Endothelial cell of umbilical vein (primary cell): ENCODE measurements around the gene LIPG.

Experiments
- CTCF ChIP-seq, 2 donors: IDR thresholded peaks; 1 replicate in 1 of 2; 2 replicates in 1 of 2; pipeline ENCODE4 v1.5.1; 2011; ENCODE audit warnings: low read length in 2 of 2, mild to moderate bottlenecking in 2 of 2, moderate library complexity in 2 of 2, control low read depth in 1 of 2, inconsistent platforms in 1 of 2, low read depth in 1 of 2; ENCODE audit not compliant: insufficient read depth in 1 of 2; ENCODE audit errors: extremely low read depth in 1 of 2
- EZH2 ChIP-seq: IDR thresholded peaks from 2 replicates; pipeline ENCODE4 v1.6.1; 2012; ENCODE audit warnings: borderline replicate concordance, low read depth, mild to moderate bottlenecking, moderate library complexity, low read length, inconsistent platforms; ENCODE audit not compliant: severe bottlenecking
- FOS ChIP-seq: IDR thresholded peaks from 2 replicates; pipeline ENCODE4 v1.6.1; 2011; ENCODE audit warnings: mild to moderate bottlenecking, low read length, moderate library complexity, borderline replicate concordance; ENCODE audit not compliant: insufficient read depth
- POLR2A ChIP-seq: IDR thresholded peaks from 2 replicates; pipeline ENCODE4 v1.6.1; 2012; ENCODE audit warnings: low read depth, mild to moderate bottlenecking, control low read depth, low read length
- POLR2AphosphoS5 ChIP-seq: IDR thresholded peaks from 2 replicates; pipeline ENCODE4 v1.6.1; 2012; ENCODE audit warnings: low read depth, mild to moderate bottlenecking, control low read depth, low read length, moderate library complexity; ENCODE audit not compliant: insufficient read depth
- TF ChIP-seq, protein P1 (sequence below): IDR thresholded peaks from 2 replicates; pipeline ENCODE4 v1.6.1; 2011; ENCODE audit not compliant: insufficient read depth, insufficient read length

- TF ChIP-seq CTCF (IDR thresholded peaks at IDR 0.05; ENCODE audit: extremely low read depth in 1 of 2, insufficient read depth in 1 of 2, low read depth in 1 of 2, low read length in 2 of 2) (no peak), EZH2 (no peak), POLR2A (no peak), POLR2AphosphoS5 (no peak), FOS (no peak)
- TF ChIP-seq, protein P1, sequence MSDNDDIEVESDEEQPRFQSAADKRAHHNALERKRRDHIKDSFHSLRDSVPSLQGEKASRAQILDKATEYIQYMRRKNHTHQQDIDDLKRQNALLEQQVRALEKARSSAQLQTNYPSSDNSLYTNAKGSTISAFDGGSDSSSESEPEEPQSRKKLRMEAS: no peak
Measured at GRCh38 chr18:49580279-49580678, 18.4 kb downstream of the LIPG start.
